HepG2 (cell line): ENCODE data around the gene SLC4A11. TPM values are rescaled to one million over a fixed set of nuclear protein-coding genes. Genes with fewer than 3 reads are reported as not detected.

Experiments
- AGO1 ChIP-seq: fragments of 200-400 bp; formaldehyde crosslinking; IDR thresholded peaks from 2 replicates; pipeline ENCODE4 v1.6.1; 2017; ENCODE audit warnings: mild to moderate bottlenecking, low read depth, low read length, moderate library complexity; ENCODE audit not compliant: poor library complexity, severe bottlenecking
- ATF7 ChIP-seq, 2 experiments: fragments of 450-650 bp in 1 of 2; sonication (generic) in 1 of 2; formaldehyde crosslinking in 1 of 2; IDR thresholded peaks; 2 replicates each; pipeline versions ENCODE4 v1.4.0 to v1.6.1; 2016 to 2020; ENCODE audit warnings: antibody characterized with exemption in 1 of 2, mild to moderate bottlenecking in 1 of 2, missing genetic modification reagents in 1 of 2
- CBX1 ChIP-seq: IDR thresholded peaks from one replicate; pipeline ENCODE4 v1.6.1; 2016; ENCODE audit warnings: antibody characterized with exemption, low read depth
- DR1 ChIP-seq: sonication (generic); formaldehyde crosslinking; IDR thresholded peaks from 2 replicates; pipeline ENCODE4 v1.8.0; 2021; ENCODE audit warnings: mild to moderate bottlenecking, missing genetic modification reagents, inconsistent platforms
- ESRRA ChIP-seq: sonication (generic); formaldehyde crosslinking; IDR thresholded peaks from 2 replicates; pipeline ENCODE4 v1.5.1; 2020; ENCODE audit warnings: mild to moderate bottlenecking, low read depth, missing genetic modification reagents
- EZH2 ChIP-seq: conservative IDR thresholded peaks from 2 replicates; pipeline ENCODE4 v1.6.1; 2012; ENCODE audit warnings: mild to moderate bottlenecking, low read depth, low read length, moderate library complexity
- GFI1 ChIP-seq: sonication (generic); formaldehyde crosslinking; IDR thresholded peaks from 2 replicates; pipeline ENCODE4 v1.5.0; 2020; ENCODE audit warnings: missing genetic modification reagents, mild to moderate bottlenecking, borderline replicate concordance
- IRF9 ChIP-seq: sonication (generic); formaldehyde crosslinking; IDR thresholded peaks from 2 replicates; pipeline ENCODE4 v1.8.0; 2022; ENCODE audit warnings: missing genetic modification reagents, mild to moderate bottlenecking, borderline replicate concordance
- ISL2 ChIP-seq: sonication (generic); formaldehyde crosslinking; IDR thresholded peaks from 2 replicates; pipeline ENCODE4 v1.5.0; 2020; ENCODE audit warnings: missing genetic modification reagents
- NFYC ChIP-seq: IDR thresholded peaks from 2 replicates; pipeline ENCODE4 v1.6.1; 2016; ENCODE audit warnings: missing genetic modification reagents, missing compliant biosample characterization
- PHF8 ChIP-seq: sonication (generic); formaldehyde crosslinking; IDR thresholded peaks from 2 replicates; pipeline ENCODE4 v1.5.0; 2020; ENCODE audit warnings: missing genetic modification reagents
- PLRG1 ChIP-seq: fragments of 450-650 bp; conservative IDR thresholded peaks from 2 replicates; pipeline ENCODE4 v1.6.1; 2016
- SUZ12 ChIP-seq: fragments of 150-350 bp; IDR thresholded peaks from 2 replicates; pipeline ENCODE4 v1.6.1; 2014; ENCODE audit warnings: low read depth, low read length
- ZBTB20 ChIP-seq: sonication (generic); formaldehyde crosslinking; IDR thresholded peaks from 2 replicates; pipeline ENCODE4 v1.8.1; 2023; ENCODE audit warnings: missing genetic modification reagents, low read depth, mild to moderate bottlenecking, borderline replicate concordance
- ZBTB49 ChIP-seq: sonication (generic); formaldehyde crosslinking; IDR thresholded peaks from 2 replicates; pipeline ENCODE4 v1.4.0; 2020; ENCODE audit warnings: missing genetic modification reagents, borderline replicate concordance
- ZFP82 ChIP-seq: sonication (generic); formaldehyde crosslinking; IDR thresholded peaks from 2 replicates; pipeline ENCODE4 v1.5.1; 2020; ENCODE audit warnings: mild to moderate bottlenecking, missing genetic modification reagents, borderline replicate concordance
- ZKSCAN8 ChIP-seq: IDR thresholded peaks from 2 replicates; pipeline ENCODE4 v1.6.1; 2016; ENCODE audit warnings: borderline replicate concordance, missing genetic modification reagents, missing compliant biosample characterization
- ZNF280D ChIP-seq: sonication (generic); formaldehyde crosslinking; IDR thresholded peaks from 2 replicates; pipeline ENCODE4 v1.5.1; 2020; ENCODE audit warnings: mild to moderate bottlenecking, missing genetic modification reagents
- ZNF362 ChIP-seq: sonication (generic); formaldehyde crosslinking; IDR thresholded peaks from 2 replicates; pipeline ENCODE4 v1.4.0; 2020; ENCODE audit warnings: missing genetic modification reagents, mild to moderate bottlenecking, borderline replicate concordance
- ZNF749 ChIP-seq: sonication (generic); formaldehyde crosslinking; IDR thresholded peaks from 2 replicates; pipeline ENCODE4 v1.8.0; 2022; ENCODE audit warnings: mild to moderate bottlenecking, missing genetic modification reagents, moderate library complexity, borderline replicate concordance
- ZNF792 ChIP-seq: IDR thresholded peaks from 2 replicates; pipeline ENCODE4 v1.6.1; 2016
- ZNF878 ChIP-seq: sonication (generic); formaldehyde crosslinking; IDR thresholded peaks from 2 replicates; pipeline ENCODE4 v1.8.1; 2023; ENCODE audit warnings: mild to moderate bottlenecking, missing genetic modification reagents, moderate library complexity
- polyA plus RNA-seq, 8 experiments: library from polyadenylated mRNA; depleted of rRNA in 3 of 8; stranded (reverse) in 7 of 8; unstranded in 1 of 8; fragments of >200 nt; fragmentation: Illumina TruSeq in 4 of 8; extraction: Trizol in 4 of 8; gene quantifications; 2 replicates each; pipeline versions ENCODE4 v1.2.1 to v1.2.3, GENCODE V29; 2011 to 2016; ENCODE audit warnings: low read depth in 4 of 8, missing spikeins in 1 of 8, mixed read lengths in 1 of 8; ENCODE audit not compliant: insufficient read depth in 1 of 8
- total RNA-seq, 5 experiments: library from RNA; depleted of rRNA; stranded (reverse); fragments of >200 nt; fragmentation: Illumina TruSeq; extraction: Trizol; gene quantifications; 2 replicates each; pipeline ENCODE4 v1.2.3, GENCODE V29; 2016; ENCODE audit warnings: low read depth in 1 of 5

SLC4A11 gene
- total and polyA plus RNA-seq, 2 of the 13 experiments (the other 11 are each of a cell fraction or from before 2014, with no cell fraction given): 3.9 to 27.0 TPM

- TF ChIP-seq ZNF362: peak; percentile 72; the same call in 1 of the 2 replicates
- TF ChIP-seq ISL2 (CRISPR knock-in tag): no peak; the same call in 1 of the 2 replicates
- TF ChIP-seq ZNF792 (CRISPR knock-in tag): peak; percentile 90
- 0 out of 2 replicates have a peak, but pooled peaks have one; percentile 69 for TF ChIP-seq ZFP82 (CRISPR knock-in tag)
- TF ChIP-seq IRF9: peak; percentile 41; the same call in 1 of the 2 replicates
- TF ChIP-seq AGO1: no peak
- no peak for TF ChIP-seq ZNF749 (CRISPR knock-in tag)
- TF ChIP-seq ZNF878 (CRISPR knock-in tag): no peak
- peak; percentile 100 for TF ChIP-seq ESRRA (CRISPR knock-in tag)
- TF ChIP-seq ATF7 (IDR thresholded peaks at IDR 0.05): no peak
- TF ChIP-seq ATF7 (CRISPR knock-in tag; IDR thresholded peaks at IDR 0.05): peak; percentile 68
- no peak for TF ChIP-seq GFI1 (CRISPR knock-in tag)
- no peak for TF ChIP-seq EZH2
- TF ChIP-seq NFYC (CRISPR knock-in tag): no peak
- TF ChIP-seq ZBTB20: peak; percentile 82; the same call in 1 of the 2 replicates
- TF ChIP-seq DR1 (CRISPR knock-in tag): no peak
- TF ChIP-seq PHF8 (CRISPR knock-in tag): peak; percentile 22; the same call in 1 of the 2 replicates
- TF ChIP-seq SUZ12: no peak
- TF ChIP-seq ZKSCAN8: no peak
- peak; percentile 98; the same call in 1 of the 2 replicates for TF ChIP-seq ZNF280D
- no peak for TF ChIP-seq PLRG1
- peak; percentile 41 for TF ChIP-seq CBX1
- TF ChIP-seq ZBTB49 (CRISPR knock-in tag): peak; percentile 54; the same call in 1 of the 2 replicates
Measured at GRCh38 chr20:3231889-3232588, 7.0 kb downstream of the SLC4A11 start (continued).
